Globus pallidus (tissue), 1 donor: Measurements from ENCODE around the gene SYT15.
"Not testable (repeated sequence)": the region's sequence is repeated elsewhere in the genome, so short reads cannot be mapped to it uniquely, and the experiment has no call there.

Source experiments
- DNase-seq: peaks from one replicate; pipeline ENCODE4 v3.0.0-alpha.2; 2015; ENCODE audit warnings: low spot score

Gene SYT15

GRCh38 chr10:46589589-46589988, 10.7 kb downstream of the SYT15 start:
- not testable (repeated sequence) for DNase-seq

- DNase-seq: not testable (repeated sequence)
Measured at GRCh38 chr10:46591053-46591452, 12.1 kb downstream of the SYT15 start.

GRCh38 chr10:46593307-46593706, 14.4 kb downstream of the SYT15 start:
- DNase-seq: not testable (repeated sequence)

GRCh38 chr10:46594453-46595063, 15.6 kb downstream of the SYT15 start:
- DNase-seq: not testable (repeated sequence)

GRCh38 chr10:46596570-46596969, 17.6 kb downstream of the SYT15 start:
- not testable (repeated sequence) for DNase-seq

GRCh38 chr10:46597616-46598246, 18.8 kb downstream of the SYT15 start:
- not testable (repeated sequence) for DNase-seq

- DNase-seq: not testable (repeated sequence)
Measured at GRCh38 chr10:46600516-46600915, 21.6 kb downstream of the SYT15 start.

- not testable (repeated sequence) for DNase-seq
Measured at GRCh38 chr10:46615540-46615939, 36.6 kb downstream of the SYT15 start.

- DNase-seq: not testable (repeated sequence)
Measured at GRCh38 chr10:46616227-46616626, 37.3 kb downstream of the SYT15 start.

- DNase-seq: not testable (repeated sequence)
Measured at GRCh38 chr10:46617134-46617533, 38.2 kb downstream of the SYT15 start.

- not testable (repeated sequence) for DNase-seq
Measured at GRCh38 chr10:46617913-46618312, 39.0 kb downstream of the SYT15 start.

GRCh38 chr10:46623899-46624654, 45.1 kb downstream of the SYT15 start:
- DNase-seq: not testable (repeated sequence)

- not testable (repeated sequence) for DNase-seq
Measured at GRCh38 chr10:46629805-46630204, 50.9 kb downstream of the SYT15 start.

- not testable (repeated sequence) for DNase-seq
Measured at GRCh38 chr10:46630816-46631215, 51.9 kb downstream of the SYT15 start.

- DNase-seq: not testable (repeated sequence)
Measured at GRCh38 chr10:46631683-46632082, 52.8 kb downstream of the SYT15 start.

GRCh38 chr10:46634698-46635097, 55.8 kb downstream of the SYT15 start:
- DNase-seq: not testable (repeated sequence)

- DNase-seq: not testable (repeated sequence)
Measured at GRCh38 chr10:46635364-46635959, 56.5 kb downstream of the SYT15 start.

GRCh38 chr10:46640005-46640404, 61.1 kb downstream of the SYT15 start:
- not testable (repeated sequence) for DNase-seq
